NOMO-1 (cell line): ENCODE measurements around the gene SPTSSA.
"Not testable (repeated sequence)": the region's sequence is repeated elsewhere in the genome, so short reads cannot be mapped to it uniquely, and the experiment has no call there.

Experiments used
- DNase-seq, 2 experiments: peaks; one replicate each; lab custom pipeline; 2025; ENCODE audit not compliant: unreplicated experiment in 2 of 2; lab: John Stamatoyannopoulos, UW

Gene SPTSSA

DNA sequence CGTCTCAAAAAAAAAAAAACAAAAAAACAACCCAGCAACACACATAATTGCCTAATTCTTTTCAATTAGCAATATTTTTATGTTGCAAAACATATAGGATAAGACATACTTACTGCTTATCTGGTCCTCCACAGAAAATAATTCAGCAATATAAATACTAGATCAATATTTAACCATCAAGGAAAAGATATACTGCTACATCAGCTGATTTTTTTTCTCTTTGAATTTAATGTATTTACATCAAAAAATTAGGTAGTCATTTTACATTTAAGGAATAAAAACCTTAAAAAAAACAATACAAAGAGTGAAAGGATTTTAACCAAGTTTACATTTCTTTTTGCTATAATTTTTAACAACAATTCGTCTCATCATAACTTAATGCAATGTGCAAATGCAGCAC, 28.1 kb downstream of the SPTSSA start:
- DNase-seq, result no peak

DNA sequence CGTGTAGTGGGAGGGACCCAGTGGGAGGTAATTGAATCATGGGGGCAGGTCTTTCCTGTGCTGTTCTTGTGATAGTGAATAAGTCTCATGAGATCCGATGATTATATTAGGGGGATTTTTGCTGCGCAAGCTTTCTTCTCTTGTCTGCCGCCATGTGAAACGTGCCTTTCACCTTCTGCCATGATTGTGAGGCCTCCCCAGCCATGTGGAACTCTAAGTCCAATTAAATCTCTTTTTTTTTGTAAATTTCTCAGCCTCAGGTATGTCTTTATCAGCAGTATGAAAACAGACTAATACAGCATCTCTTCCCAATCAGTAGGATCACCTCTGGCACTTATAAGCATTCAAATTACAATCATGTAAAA, 34.0 kb downstream of the SPTSSA start:
- DNase-seq, result not testable (repeated sequence)

DNA sequence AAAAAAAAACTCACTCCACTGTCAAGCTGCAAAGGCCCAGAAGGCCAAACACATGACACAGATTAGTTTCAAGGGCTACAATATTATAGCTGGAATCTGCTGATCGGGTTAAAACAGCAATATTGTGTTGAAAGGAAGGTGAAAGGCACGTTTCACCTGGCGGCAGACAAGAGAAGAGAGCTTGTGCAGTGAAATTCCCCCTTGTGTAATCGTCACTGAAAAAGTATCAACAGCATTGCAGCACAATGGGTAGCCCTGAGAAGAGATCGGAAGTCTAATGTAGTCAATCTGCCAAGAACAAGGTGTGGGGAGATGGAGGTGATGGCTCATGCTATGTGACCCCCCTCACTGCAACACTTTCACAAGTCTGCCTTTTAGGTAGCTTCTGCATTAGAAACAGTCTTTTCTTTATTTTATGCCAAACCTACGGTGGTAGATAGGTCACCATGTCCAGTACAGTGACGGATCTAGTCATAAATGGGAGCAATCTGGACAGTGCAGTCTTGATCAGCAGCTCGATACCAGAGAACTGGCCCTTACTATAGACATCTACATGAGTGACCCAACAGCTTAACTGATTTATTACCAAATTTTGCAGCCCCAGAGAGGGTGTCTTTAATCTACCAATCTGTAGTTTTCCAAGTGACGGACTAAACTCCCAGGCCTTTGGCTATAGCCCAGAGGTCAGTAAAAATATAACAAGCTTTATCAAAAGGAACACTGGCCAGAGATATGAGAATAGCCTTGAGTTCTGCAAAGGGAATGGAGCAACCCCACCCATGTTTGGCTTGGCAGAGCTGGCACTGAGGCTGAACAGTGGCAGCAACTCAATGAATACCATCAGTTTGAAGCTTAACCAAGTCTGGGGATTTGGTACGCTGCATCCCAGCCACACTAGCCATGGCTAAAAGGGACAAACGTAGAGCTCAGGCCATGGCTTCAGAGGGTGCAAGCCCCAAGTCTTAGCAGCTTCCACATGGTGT, 35.4 kb downstream of the SPTSSA start:
- no peak for DNase-seq

DNA sequence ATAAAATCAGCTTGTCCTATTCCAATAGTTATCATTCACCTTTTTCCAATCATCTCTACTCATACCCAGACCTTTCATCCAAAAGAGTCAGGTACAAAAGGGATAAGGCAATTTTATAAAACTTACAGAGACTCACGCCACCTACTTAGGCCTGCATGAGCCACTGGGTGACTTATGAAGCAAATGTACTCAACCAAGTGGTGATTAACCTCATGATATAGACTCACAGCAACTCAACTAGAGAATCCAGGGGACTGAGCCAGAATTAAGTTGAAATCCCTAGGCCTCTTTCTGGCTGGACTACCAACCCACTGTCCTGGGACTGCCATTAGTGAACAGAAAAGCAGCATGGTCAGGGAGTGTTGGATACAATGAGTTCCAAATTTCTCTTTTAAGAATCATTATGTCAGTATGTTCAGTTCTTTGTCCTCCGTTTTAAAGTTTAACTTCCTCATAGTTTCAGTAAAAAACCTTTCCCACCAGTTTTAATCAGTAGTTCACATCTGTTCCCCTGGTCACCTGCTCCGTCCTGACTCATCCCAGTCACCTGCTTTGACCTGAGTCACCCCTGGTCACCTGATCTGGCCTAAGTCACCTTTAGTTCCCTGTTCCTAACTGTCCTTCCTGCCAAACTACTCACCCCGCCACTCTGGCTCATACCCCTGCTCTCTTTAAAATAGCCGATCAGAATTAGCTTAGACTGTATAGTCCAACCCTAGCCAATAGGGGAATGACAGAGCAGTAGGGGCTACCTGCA, 36.8 kb downstream of the SPTSSA start:
- DNase-seq, result no peak

DNA sequence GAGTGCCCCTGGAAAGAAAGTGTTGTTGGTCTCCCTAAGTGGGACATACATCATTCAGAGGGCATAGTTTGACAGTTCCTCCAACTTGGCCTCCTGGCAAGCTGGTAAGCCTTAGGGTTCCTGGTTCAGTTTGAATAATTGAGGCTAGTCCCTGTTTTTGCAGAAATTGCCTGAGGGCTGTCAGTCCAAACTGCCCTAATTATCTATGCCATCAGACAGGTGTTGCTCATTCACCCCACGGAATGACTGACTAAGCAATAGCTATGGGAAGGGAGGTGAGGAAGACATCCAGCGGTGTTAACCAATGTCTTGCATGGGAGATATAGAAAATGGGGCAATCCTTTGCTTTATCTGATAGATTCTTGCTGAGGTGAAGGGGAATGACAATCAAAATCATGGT, 37.6 kb downstream of the SPTSSA start:
- DNase-seq, result no peak

DNA sequence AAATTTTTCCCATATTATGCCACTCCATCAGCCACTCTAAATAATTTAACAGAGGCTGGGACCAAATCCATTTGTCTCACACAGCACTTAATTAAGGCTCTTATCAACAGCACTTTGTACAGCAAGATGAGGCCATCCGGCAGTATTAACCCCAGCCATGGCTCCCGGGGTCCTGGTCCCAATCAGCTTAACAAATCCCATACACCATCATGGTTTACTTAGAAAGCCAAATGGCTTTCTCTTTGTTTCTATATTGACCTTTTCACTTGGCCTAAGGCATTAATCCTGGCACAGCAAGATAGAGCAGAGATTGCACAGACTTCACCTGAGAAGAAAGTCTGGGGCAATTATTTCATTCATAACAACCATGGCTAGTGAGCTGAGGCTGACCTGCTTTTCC, 38.6 kb downstream of the SPTSSA start:
- DNase-seq, result no peak

DNA sequence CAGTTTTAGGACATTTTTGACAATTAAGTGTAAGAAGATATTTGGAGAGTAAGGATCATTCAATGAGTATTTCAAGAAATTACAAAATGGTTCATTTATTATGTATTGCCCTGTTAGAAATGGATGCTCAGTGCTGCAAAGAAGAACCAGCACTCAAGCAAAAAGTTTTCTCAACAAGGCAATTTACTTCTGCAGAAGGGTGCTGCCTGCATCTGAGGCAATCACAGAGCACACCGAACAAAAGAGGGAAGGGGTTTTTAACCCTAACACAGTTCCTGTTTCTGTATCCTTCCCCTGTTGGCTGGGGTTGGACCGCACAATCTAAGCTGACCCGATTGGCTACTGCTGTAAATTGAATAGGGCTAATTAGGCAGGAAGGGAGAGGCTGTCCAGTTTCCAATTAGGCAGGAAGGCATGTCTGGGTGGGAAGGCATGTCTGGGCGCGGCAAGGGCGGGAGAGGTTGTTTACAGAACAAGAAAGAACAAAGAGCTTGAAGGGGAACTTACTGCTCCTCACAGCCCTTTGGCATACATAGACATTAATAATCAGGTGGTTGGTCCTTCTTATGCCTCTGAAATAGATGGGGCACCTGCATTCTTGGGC, 41.4 kb downstream of the SPTSSA start:
- no peak for DNase-seq

DNA sequence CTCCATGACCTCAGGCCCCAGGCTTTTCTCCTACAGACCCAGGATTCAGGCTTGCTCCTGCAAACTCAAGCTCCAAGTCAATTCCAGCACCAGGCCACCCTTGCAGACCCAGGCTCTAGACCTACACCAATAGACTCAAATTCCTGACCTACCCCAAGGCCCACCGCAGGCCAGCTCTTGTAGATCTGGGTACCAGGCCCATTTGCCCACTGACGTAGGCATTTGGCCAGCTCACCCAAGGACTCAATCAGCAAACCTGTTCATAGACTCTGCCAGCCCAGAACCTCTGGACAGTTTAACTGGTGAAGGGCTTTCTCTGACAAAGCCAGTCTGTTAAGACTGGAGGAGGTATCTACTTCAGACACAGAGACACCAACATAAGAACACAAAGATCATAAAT, 52.3 kb downstream of the SPTSSA start:
- no peak for DNase-seq

DNA sequence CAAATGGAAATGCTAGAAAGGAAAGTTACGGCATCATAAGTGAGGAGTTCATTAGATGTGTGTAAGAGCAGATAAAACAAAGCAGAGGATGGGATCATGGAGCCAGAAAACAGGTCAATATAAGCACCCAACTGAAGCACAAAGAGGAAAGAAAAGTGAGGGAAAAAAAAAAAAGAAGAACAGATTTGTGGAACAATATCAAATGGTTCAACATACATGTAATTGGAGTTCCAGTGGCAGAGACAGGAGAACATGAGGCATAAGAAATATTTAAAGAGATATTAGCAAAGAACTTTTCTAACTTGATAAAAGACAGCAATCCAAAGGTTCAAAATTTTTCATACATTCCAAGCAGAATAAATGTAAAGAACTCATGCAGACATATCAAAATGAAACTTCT, 54.1 kb downstream of the SPTSSA start:
- no peak for DNase-seq

DNA sequence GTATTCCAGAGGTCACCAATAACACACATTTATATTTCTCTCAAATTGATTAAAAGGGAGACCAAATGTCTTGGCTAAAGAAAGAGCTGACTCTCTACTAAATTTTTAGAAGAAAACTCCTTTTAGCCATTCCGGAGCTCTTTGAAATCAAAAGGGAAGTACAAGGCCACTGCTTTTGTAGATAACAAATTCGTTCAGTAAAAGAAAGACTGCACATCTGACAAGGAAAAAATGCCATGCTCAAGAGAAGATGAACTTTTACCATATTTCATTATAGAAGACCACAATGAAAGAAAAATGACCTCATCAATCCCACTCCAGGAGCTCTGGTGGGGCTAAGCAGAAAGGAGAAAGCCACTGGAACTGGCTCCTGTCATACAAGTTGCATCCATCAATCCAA, 57.6 kb downstream of the SPTSSA start:
- no peak for DNase-seq

DNA sequence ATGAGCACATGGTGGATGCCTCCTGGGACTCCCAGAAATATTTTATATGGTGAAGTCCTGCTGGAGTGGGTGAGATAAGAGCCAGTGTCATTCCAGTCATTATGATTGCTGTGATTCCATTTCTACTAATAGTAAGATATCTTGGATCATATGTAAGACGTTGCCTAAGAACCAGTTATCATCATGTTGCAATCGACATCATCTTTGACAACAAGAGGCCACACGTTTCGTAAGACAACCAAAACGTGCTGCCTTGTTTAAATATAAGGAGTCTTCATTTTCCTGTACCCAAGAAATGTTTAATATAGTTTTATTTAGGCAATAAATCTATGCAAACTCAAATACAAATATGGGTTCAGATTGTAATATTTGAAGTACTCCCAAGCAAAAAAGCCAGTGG, 58.4 kb downstream of the SPTSSA start:
- DNase-seq, result peak; percentile 18 to 79

DNA sequence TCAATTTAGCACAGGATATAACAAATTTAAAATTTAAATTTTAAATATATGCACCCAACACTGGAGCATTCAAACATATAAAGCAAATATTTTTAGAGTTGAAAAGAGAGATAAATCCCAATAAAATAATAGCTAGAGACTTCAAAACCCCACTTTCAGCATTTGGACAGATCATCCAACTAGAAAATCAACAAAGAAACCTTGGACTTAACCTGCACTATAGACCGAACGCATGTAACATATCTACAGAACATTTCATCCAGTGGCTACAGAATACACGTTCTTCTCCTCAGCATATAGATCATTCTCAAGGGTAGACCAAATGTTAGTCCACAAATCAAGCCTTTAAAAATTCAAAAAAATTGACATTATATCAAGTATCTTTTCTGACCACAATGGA, 64.0 kb downstream of the SPTSSA start:
- DNase-seq, result no peak

DNA sequence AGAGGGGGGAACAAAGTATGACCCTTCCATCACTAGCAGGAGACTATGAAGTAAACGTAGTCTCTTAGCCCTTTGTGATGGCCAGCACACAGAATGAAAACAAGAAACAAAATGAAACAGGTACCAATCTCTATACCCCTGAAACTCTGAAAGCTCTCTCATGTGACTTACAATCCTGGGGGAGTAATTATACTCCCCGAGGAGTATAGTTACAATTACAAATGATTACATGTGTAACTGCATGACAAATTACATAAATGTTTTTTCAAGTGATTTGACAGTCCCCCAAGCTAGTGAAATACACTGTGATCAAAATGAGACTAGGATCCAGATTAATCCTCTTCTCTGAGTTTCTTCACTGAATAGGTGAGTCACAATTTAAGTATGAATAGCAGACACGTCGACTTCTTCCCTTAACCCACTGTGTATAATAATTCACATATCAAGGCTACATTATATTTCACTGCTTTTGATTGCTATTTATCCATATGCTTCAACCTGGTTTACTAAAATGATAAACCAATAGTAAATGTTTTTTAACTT, 74.0 kb downstream of the SPTSSA start:
- no peak for DNase-seq

DNA sequence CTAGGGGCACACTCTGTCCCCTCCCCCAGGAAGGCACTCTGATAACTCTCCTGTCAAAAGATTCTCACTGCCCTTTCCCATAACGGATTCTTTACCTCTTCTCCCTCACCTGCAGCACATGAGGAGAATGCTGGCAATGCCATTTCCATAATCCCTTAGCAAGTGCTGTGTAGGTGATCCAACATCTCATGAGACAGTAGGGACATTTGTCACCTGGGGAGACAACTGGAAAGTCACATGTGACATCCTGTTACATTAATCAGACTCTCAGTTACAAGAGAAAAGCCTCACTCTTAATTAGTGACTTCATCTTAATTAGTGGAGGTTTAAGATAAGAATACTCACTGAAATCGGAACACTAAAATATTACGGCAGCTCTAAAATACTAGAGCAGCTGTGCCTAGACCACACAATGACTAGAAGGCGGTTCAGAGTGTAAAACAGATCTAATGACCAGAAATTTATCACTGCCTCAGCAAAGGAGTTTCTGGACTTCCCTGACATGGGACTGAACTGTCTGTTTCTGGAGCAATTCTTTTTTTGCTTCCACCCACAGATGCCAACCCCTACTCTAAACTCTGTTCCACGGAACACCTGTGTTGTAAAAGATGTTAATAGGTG, 75.1 kb downstream of the SPTSSA start:
- no peak for DNase-seq

DNA sequence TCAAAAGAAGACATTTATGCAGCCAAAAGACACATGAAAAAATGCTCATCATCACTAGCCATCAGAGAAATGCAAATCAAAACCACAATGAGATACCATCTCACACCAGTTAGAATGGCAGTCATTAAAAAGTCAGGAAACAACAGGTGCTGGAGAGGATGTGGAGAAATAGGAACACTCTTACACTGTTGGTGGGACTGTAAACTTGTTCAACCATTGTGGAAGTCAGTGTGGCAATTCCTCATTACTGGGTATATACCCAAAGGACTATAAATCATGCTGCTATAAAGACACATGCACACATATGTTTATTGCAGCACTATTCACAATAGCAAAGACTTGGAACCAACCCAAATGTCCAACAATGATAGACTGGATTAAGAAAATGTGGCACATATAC, 76.2 kb downstream of the SPTSSA start:
- not testable (repeated sequence) for DNase-seq

DNA sequence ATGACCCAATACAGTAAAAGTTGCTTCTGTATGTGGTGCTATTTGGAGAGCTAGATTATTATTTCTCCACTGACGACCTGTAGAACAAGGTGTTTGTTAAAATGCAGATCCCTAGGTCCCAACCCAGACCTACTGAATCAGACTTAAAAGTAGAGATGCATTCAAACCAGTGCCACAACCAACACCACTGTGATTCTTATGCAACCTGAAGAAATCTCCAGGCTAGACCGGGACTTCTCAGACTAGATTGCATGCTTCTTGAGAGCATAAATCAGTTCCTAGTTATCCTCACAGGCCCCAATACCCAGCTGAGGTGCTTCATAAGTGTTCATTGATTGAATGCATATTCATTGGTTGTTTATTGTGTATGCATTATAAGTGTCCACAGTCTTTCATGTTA, 78.2 kb downstream of the SPTSSA start:
- no peak for DNase-seq
